ENCODE measurements around the gene LRRC73. TPM values are rescaled to one million over a fixed set of nuclear protein-coding genes. Genes with fewer than 3 reads are reported as not detected.

Gene LRRC73
- total RNA-seq, 2 experiments from 2014 or later: 0.11 to 0.18 TPM

DNA sequence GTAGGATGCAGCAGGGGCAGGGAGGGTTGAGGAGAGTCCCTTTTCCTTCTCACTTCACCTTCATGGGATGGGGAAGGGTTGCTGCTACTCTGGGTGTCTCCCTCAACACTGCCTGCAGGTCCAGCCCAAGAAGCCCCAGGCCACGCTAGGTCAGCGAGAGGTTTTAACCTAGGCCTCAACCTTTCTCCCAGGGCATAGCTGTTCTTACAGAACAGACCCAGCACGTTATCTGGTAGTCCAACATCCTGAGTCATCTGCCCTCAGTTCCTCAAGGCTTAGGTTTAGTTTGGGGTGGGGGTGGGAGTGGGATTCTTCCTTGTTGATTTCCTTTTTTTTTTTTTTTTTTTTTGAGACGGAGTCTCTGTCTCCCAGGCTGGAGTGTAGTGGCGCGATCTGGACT lies 15.8 kb downstream of the LRRC73 start:
- ChIA-PET CTCF (interaction anchor here (1.5 to 10.4 kb wide), 4 partner anchors 8 to 114 kb away, joined by 4 to 78 read pairs (median 6); no protein-coding TSS in a partner anchor), POLR2A (interaction anchor here (1.0 to 2.6 kb wide), 3 partner anchors 9 to 22 kb away, joined by 3 to 8 read pairs (median 5); partner anchors contain the start of genes POLR1C and YIPF3)
- intact Hi-C loops (cut with micrococcal nuclease): no loop called here
- H3K9me3 Mint-ChIP-seq: no peaks in the 10 kb centered on the region
- no peaks in the 10 kb centered on the region for H3K36me3 Mint-ChIP-seq (ENCODE audit: low read depth)
- H3K4me1 Mint-ChIP-seq (ENCODE audit: low read depth): peaks cover 19% of the 10 kb centered on the region
- ATAC-seq: no peak
- no peak for TF ChIP-seq CTCF (IDR thresholded peaks at IDR 0.05)
- H3K4me3 Mint-ChIP-seq: no peak overlapping the region
- no peak overlapping the region for H3K27ac Mint-ChIP-seq
- H3K27me3 Mint-ChIP-seq: no peaks in the 10 kb centered on the region
- no peak for DNase-seq

DNA sequence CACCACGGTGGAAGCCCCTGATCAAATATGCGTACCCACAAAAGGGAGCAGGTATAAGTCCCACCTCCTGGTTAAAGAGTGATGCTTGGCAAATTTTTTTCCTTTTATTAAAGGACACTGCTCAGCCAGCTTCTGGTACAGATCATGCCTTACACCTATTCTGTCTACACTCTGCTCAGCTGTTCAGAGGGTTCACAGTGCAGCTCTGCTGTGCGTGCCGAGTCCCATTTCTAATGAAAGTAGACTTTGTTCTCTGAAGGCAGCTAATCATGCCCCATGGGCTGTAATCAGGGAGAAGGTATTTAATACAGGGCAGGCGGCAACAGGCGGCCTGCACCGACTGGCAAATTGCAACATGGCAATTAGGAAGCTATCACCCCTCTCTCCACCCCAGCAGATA lies 16.3 kb downstream of the LRRC73 start:
- ChIA-PET CTCF (interaction anchor here (1.2 to 10.4 kb wide), 5 partner anchors 13 to 115 kb away, joined by 4 to 78 read pairs (median 6); no protein-coding TSS in a partner anchor), POLR2A (interaction anchor here (1.0 to 1.3 kb wide), 3 partner anchors 9 to 18 kb away, joined by 3 to 5 read pairs (median 3); partner anchors contain the start of gene TJAP1)
- TF ChIP-seq CTCF (IDR thresholded peaks at IDR 0.05): no peak
- intact Hi-C loops (cut with micrococcal nuclease): no loop called here
- Mint-ChIP-seq H3K27me3 (no peaks in the 10 kb centered on the region), H3K36me3 (ENCODE audit: low read depth) (no peaks in the 10 kb centered on the region), H3K4me1 (ENCODE audit: low read depth) (peaks cover 19% of the 10 kb centered on the region), H3K27ac (no peak overlapping the region), H3K4me3 (no peak overlapping the region), H3K9me3 (no peaks in the 10 kb centered on the region)
- ATAC-seq: no peak
- no peak for DNase-seq

DNA sequence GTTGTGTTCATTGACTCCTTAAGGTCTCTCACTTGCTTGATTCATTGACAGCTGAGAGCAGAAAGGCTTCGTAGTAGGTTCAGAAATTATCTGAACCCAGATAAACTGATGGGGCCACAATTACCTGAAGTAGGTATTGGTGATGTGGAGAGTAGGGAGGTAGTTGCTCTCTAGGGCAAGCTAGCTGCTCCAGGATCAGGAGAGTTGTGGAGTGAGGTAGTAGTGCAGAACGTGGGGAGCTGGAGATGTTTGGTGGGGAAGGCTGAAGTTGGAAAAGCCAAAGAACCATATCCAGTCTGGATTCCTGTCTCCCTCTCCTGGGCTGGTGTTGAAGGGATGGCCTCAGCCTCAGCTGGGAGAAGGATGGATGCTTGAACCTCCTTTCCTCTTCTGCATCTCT lies 16.9 kb downstream of the LRRC73 start:
- CTCF ChIA-PET: interaction anchor here (1.2 to 10.4 kb wide), 5 partner anchors 13 to 185 kb away, joined by 3 to 78 read pairs (median 5); partner anchors contain the start of gene CRIP3
- H3K27ac Mint-ChIP-seq: no peak overlapping the region
- no peak for TF ChIP-seq CTCF (IDR thresholded peaks at IDR 0.05)

GRCh38 chr6:43492673-43493072 lies 17.5 kb downstream of the LRRC73 start:
- intact Hi-C loops (cut with micrococcal nuclease): no loop called here
- Mint-ChIP-seq H3K4me3 (no peak overlapping the region), H3K4me1 (ENCODE audit: low read depth) (peaks cover 19% of the 10 kb centered on the region), H3K9me3 (no peaks in the 10 kb centered on the region), H3K27me3 (no peaks in the 10 kb centered on the region), H3K36me3 (ENCODE audit: low read depth) (no peaks in the 10 kb centered on the region), H3K27ac (no peak overlapping the region)
- no peak for ATAC-seq
- POLR2A ChIA-PET: interaction anchor here (0.9 to 1.1 kb wide), 2 partner anchors 15 to 124 kb away, joined by 3 read pairs; partner anchors contain the start of gene TJAP1
- DNase-seq: no peak
- no peak for TF ChIP-seq CTCF (IDR thresholded peaks at IDR 0.05)
- CTCF ChIA-PET: interaction anchor here (1.2 to 10.4 kb wide), 5 partner anchors 14 to 184 kb away, joined by 3 to 78 read pairs (median 4); partner anchors contain the start of genes CRIP3 and TJAP1

More for the DNA sequence above, 16.9 kb downstream of the LRRC73 start:
- Mint-ChIP-seq H3K4me1 (ENCODE audit: low read depth) (peaks cover 19% of the 10 kb centered on the region), H3K4me3 (no peak overlapping the region), H3K36me3 (ENCODE audit: low read depth) (no peaks in the 10 kb centered on the region), H3K9me3 (no peaks in the 10 kb centered on the region), H3K27me3 (no peaks in the 10 kb centered on the region)
- no peak for DNase-seq
- ATAC-seq: no peak
- POLR2A ChIA-PET: interaction anchor here (0.9 to 1.1 kb wide), 2 partner anchors 16 to 125 kb away, joined by 3 read pairs; partner anchors contain the start of gene TJAP1
- intact Hi-C loops (cut with micrococcal nuclease): no loop called here
